GM18870 (cell line): ENCODE results near the gene POU6F2.

ENCODE experiments used
- ATAC-seq: cut with Tn5 transposase; IDR thresholded peaks from one replicate; pipeline ENCODE4 v1.9.1; 2021; ENCODE audit warnings: moderate library complexity; ENCODE audit not compliant: unreplicated experiment

Gene POU6F2

GRCh38 chr7:39105720-39106119 is 128.0 kb downstream of the POU6F2 start:
- no peak for ATAC-seq

- no peak for ATAC-seq
These were observed 148.1 kb downstream of the POU6F2 start for GRCh38 chr7:39125846-39126245.

DNA sequence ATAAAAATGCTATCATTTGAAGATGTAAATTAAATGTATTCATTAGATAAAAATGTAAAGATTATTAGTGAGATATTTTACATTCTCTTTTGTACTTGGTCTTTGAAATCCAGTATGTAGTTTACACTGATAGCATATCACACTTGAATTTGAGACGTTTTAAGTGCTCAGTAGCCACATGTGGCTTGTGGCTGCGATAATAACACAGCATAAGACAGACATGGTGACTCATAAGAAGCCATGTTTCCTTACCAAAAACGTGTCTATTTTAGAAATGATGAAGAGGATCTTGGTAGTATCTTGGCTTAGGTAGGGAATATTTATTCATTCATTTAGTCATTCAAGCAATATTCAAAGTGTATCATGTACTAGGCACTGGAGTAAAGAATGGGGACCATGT is 149.3 kb downstream of the POU6F2 start:
- no peak for ATAC-seq

DNA sequence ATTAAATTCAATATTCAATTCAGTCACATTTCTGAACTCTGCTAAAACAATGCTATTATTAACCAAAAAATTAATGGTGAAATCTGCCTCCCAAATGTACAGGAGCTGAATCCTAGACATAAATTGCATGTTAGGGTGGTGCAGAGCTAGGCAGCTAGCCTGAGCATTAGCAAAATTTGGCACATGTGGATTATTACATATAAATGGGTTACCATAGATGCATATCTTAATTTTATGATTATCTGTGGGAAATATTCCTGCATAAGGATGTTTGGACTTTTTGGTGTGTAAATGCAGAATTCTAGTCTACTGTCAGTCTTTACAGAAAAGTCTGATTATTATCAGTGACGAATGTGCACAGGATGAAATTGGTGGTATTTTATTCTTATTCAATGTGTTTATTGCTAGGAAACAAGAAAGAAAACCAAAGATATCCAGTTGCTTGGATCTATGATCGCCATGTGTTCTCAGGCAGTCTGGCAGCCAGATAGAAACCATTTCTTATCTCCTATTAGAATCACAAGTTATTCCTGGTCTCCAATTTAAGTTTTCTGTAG is 150.7 kb downstream of the POU6F2 start:
- ATAC-seq = no peak

DNA sequence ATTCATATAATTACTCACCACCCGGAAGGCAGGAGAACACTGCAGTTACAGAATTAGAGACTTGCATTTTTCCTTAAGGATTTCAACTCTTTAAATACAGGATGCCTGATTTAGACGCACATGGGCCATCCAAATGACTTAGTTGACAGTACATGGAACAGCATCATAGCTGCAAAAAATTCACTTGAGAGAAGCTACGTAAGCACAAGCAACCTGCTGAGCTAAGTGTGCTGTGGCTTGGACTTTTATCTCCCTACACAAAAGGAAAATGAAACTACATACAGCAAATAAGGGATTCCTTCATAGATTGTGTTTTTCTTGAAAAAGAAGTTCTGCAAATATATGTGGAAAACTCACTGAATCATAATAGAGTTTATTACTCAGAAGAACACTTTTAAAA is 152.6 kb downstream of the POU6F2 start:
- no peak for ATAC-seq

DNA sequence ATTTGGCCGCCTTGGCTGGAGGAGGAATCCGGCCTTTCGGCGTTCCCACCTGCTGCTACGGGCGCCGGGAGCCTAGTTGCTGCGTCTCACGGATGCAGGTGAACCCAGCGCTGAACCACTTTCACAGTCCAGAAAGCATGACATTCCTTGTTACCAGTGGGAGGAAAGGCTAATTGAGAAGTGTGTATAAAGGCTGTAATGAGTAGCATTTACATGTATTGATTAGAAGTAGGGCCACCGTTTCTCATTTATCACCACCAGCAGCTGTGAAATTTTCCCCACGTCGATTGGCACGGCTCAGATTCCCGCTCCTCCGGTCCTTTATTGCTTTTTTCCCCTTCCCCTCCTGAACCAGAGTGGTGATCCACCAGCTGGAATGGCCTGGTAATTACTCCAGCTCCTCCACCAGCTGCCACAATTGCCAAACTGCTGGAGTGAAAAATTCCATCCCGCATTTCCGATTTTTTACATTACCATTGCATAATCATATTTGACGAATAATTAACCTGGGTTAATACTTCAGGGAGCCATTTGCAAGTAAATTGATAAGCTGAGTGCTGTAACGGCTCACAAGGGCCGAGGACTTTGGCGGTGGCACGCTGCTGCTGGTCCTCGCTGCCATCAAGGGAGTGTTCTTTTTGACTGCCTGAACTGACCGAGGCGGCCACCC is 153.3 kb downstream of the POU6F2 start:
- ATAC-seq = no peak

- ATAC-seq = no peak
These were observed 154.6 kb downstream of the POU6F2 start for GRCh38 chr7:39132306-39132705.

DNA sequence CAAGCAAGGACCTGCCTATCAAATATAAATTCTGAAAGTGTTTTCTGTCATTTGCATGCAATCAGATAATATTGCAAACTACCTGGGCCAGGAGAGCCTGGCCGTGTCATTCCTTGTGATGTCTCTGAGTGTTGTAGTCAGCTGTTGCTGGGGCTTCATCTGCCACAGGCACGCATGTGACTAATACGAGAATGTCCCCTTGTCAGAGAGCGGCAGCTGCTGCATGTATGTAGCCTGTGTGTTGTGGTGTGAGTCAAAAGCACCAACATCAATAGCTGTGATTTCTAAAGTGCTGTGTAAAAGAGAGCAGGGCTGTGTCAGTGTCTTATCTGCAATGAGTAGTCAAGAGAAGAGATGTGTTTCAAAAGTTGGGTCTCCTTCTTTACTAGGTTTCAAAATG is 155.4 kb downstream of the POU6F2 start:
- no peak for ATAC-seq

- ATAC-seq = no peak
These were observed 159.8 kb downstream of the POU6F2 start for GRCh38 chr7:39137480-39137879.

- no peak for ATAC-seq
These were observed 165.0 kb downstream of the POU6F2 start for GRCh38 chr7:39142750-39143149.

- no peak for ATAC-seq
These were observed 166.7 kb downstream of the POU6F2 start for GRCh38 chr7:39144420-39144819.

- no peak for ATAC-seq
These were observed 167.6 kb downstream of the POU6F2 start for GRCh38 chr7:39145283-39145682.

DNA sequence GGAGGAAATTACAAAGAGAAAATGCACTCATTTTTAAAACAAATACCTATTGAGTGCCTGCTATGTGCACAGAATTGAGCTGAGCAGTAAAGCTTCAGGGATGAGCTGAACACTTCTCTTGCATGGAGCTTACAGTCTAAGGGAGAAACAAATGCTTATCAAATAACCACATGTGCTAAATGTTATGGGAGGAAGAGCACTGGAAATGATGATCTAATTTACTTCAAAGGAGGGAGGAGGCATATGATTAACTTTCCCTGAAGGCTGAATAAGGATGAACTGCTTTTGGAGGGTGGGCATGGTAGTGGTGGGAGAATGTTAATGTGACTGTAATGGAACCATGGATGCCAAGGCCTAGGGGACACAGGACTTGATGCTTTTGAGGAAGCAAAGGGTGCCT is 168.2 kb downstream of the POU6F2 start:
- no peak for ATAC-seq

- ATAC-seq = no peak
These were observed 175.0 kb downstream of the POU6F2 start for GRCh38 chr7:39152701-39153100.

GRCh38 chr7:39153113-39153512 is 175.4 kb downstream of the POU6F2 start:
- ATAC-seq = no peak

GRCh38 chr7:39153647-39154046 is 175.9 kb downstream of the POU6F2 start:
- no peak for ATAC-seq

- no peak for ATAC-seq
These were observed 177.1 kb downstream of the POU6F2 start for GRCh38 chr7:39154815-39155214.

- ATAC-seq = no peak
These were observed 180.7 kb downstream of the POU6F2 start for GRCh38 chr7:39158367-39158766.

DNA sequence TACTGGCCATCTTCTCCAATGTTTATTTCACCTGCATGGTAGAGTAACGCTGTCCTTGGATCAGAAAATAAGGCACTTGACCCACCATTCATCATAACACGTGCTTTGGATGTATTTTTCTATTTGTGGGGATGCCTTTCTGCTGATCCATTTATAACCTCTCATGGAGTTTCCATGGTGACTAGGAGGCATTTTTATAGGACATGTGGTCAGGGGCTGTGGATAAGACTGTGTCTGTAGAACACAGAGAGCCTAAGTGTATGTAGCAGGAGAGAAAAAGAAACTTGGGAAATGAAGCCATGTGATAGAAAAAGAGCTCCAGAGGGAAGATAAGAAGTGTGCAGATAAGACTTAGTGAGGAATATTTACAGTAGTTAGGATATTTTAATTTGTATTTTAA is 184.2 kb downstream of the POU6F2 start:
- ATAC-seq = no peak

- no peak for ATAC-seq
These were observed 187.2 kb downstream of the POU6F2 start for GRCh38 chr7:39164887-39165286.

DNA sequence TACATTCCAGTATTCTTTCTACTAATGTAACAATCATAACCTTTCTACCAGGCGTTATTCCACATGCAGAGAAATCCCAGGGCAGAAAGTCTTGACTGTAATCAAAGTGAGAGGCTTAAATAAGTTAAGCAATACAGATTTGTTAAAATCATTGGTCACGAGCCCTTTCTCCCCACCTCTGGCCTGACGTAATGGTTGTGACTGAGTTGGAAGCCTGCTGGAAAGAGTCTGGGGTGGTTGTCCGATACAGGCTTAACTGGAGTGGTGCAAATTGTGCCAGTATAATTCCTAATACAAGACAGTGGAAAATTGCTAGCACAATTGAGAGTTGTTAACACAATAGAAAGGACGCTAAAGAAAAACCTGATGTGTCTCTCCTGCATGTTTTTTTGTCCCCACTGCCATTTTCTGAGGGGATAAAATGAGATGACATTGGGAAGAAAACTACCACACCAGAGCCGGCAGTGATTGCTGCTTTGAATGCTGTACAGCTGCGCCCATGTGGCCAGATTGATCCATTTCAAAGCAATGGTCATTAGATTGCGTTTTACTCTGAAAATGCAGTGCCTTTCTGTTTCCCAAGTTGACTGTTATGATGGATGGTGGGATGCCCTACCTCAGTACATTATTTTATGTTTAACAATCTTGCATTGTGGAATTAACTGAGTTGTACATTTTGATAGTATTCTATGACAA is 190.8 kb downstream of the POU6F2 start:
- ATAC-seq = no peak

GRCh38 chr7:39172137-39172536 is 194.4 kb downstream of the POU6F2 start:
- ATAC-seq = no peak
